IMR-90 (cell line): ENCODE data around the gene CADM2. TPM values are rescaled to one million over a fixed set of nuclear protein-coding genes. Genes with fewer than 3 reads are reported as not detected.

Experiments
- ATAC-seq: fragments of 200-7000 bp; cut with Tn5 transposase; 2 replicates; pipeline ENCODE4 v1.9.1; 2020; ENCODE audit warnings: low read depth, mild to moderate bottlenecking, moderate library complexity
- BruUV-seq: library from RNA; stranded (reverse); fragments of 400-500 nt; replicated peaks from 2 replicates; lab custom pipeline; 2021; lab: Mats Ljungman, UMichigan
- CTCF ChIA-PET: fragments of 300-600 bp; formaldehyde crosslinking; extraction: SDS; loops from one replicate; lab custom pipeline; 2021; ENCODE audit warnings: antibody characterized with exemption; lab: Yijun Ruan, JAX
- POLR2A ChIA-PET: fragments of 300-600 bp; sonication (Branson Sonifier 250); formaldehyde crosslinking; loops from one replicate; lab custom pipeline; 2022; ENCODE audit warnings: antibody characterized with exemption; ENCODE audit not compliant: unreplicated experiment; lab: Charles Lee
- DNase-seq: peaks from one replicate; pipeline ENCODE4 v3.0.0; 2013
- H2AFZ ChIP-seq: replicated peaks from 2 replicates; pipeline ENCODE3; 2013; ENCODE audit warnings: low read length, mild to moderate bottlenecking; ENCODE audit not compliant: poor library complexity
- H2AK5ac ChIP-seq: 2 replicates; pipeline ENCODE4 v1.6.1; 2013; ENCODE audit warnings: low read depth, low read length, inconsistent platforms
- H2AK9ac ChIP-seq: replicated peaks from 2 replicates; pipeline ENCODE3; 2013; ENCODE audit warnings: mild to moderate bottlenecking, low read depth, low read length, moderate library complexity; ENCODE audit not compliant: poor library complexity
- H2BK120ac ChIP-seq: 2 replicates; pipeline ENCODE4 v1.6.1; 2013; ENCODE audit warnings: low read depth, low read length, inconsistent platforms
- H2BK15ac ChIP-seq: 3 replicates; pipeline ENCODE4 v1.6.1; 2013; ENCODE audit warnings: low read depth, low read length, inconsistent platforms
- H2BK20ac ChIP-seq: 2 replicates; pipeline ENCODE4 v1.6.1; 2013; ENCODE audit warnings: low read depth, mild to moderate bottlenecking, inconsistent platforms, low read length, moderate library complexity
- H2BK5ac ChIP-seq: 2 replicates; pipeline ENCODE4 v1.6.1; 2013; ENCODE audit warnings: mild to moderate bottlenecking, low read depth, low read length, inconsistent platforms; ENCODE audit not compliant: poor library complexity, severe bottlenecking
- H3K14ac ChIP-seq: replicated peaks from 2 replicates; pipeline ENCODE4 v1.6.1; 2013; ENCODE audit warnings: low read depth, low read length, inconsistent platforms
- H3K18ac ChIP-seq: 2 replicates; pipeline ENCODE4 v1.6.1; 2013; ENCODE audit warnings: low read depth, low read length, control low read depth
- H3K23ac ChIP-seq: 2 replicates; pipeline ENCODE4 v1.6.1; 2013; ENCODE audit warnings: low read depth, low read length, inconsistent platforms
- H3K27ac ChIP-seq: 2 replicates; pipeline ENCODE4 v1.5.1; 2013; ENCODE audit warnings: mild to moderate bottlenecking, control low read depth, low read length; ENCODE audit not compliant: insufficient read depth
- H3K27me3 ChIP-seq: 2 replicates; pipeline ENCODE4 v1.6.1; 2013; ENCODE audit warnings: low read length; ENCODE audit not compliant: control insufficient read depth, insufficient read depth
- H3K36me3 ChIP-seq: 2 replicates; pipeline ENCODE4 v1.6.1; 2013; ENCODE audit warnings: low read length, mixed read lengths; ENCODE audit not compliant: control insufficient read depth, insufficient read depth
- H3K4ac ChIP-seq: 2 replicates; pipeline ENCODE4 v1.6.1; 2013; ENCODE audit warnings: low read depth, low read length, inconsistent platforms
- H3K4me1 ChIP-seq: 2 replicates; pipeline ENCODE4 v1.6.1; 2013; ENCODE audit warnings: low read length, mixed read lengths; ENCODE audit not compliant: control insufficient read depth, insufficient read depth
- H3K4me2 ChIP-seq: 2 replicates; pipeline ENCODE4 v1.6.1; 2013; ENCODE audit warnings: low read depth, mild to moderate bottlenecking, control low read depth, low read length, moderate library complexity
- H3K4me3 ChIP-seq: 2 replicates; pipeline ENCODE4 v1.5.1; 2013; ENCODE audit warnings: low read depth, mild to moderate bottlenecking, control low read depth, low read length, moderate library complexity; ENCODE audit not compliant: insufficient read depth
- H3K56ac ChIP-seq: 2 replicates; pipeline ENCODE4 v1.6.1; 2013; ENCODE audit warnings: low read length, inconsistent platforms; ENCODE audit not compliant: insufficient read depth; ENCODE audit errors: extremely low read depth
- H3K79me1 ChIP-seq, 2 experiments: 2 replicates each; pipeline ENCODE4 v1.6.1; 2013; ENCODE audit warnings: low read length in 2 of 2, inconsistent platforms in 1 of 2, low read depth in 1 of 2
- H3K9ac ChIP-seq: 2 replicates; pipeline ENCODE4 v1.6.1; 2013; ENCODE audit warnings: low read depth, low read length, control low read depth
- H3K9me1 ChIP-seq: 2 replicates; pipeline ENCODE4 v1.6.1; 2013; ENCODE audit warnings: low read length, inconsistent platforms; ENCODE audit not compliant: insufficient read depth
- H3K9me3 ChIP-seq: 2 replicates; pipeline ENCODE4 v1.6.1; 2013; ENCODE audit warnings: low read length; ENCODE audit not compliant: control insufficient read depth, insufficient read depth
- H4K20me1 ChIP-seq: 2 replicates; pipeline ENCODE4 v1.6.1; 2013; ENCODE audit warnings: low read length, inconsistent platforms; ENCODE audit not compliant: insufficient read depth
- H4K5ac ChIP-seq: 2 replicates; pipeline ENCODE4 v1.6.1; 2013; ENCODE audit warnings: mild to moderate bottlenecking, low read depth, low read length, control low read depth
- H4K8ac ChIP-seq, 2 experiments: 2 replicates each; pipeline ENCODE4 v1.6.1; 2013; ENCODE audit warnings: low read depth in 2 of 2, low read length in 2 of 2, control low read depth in 1 of 2, inconsistent platforms in 1 of 2
- H4K91ac ChIP-seq: 2 replicates; pipeline ENCODE4 v1.6.1; 2013; ENCODE audit warnings: low read depth, low read length, inconsistent platforms; ENCODE audit not compliant: insufficient read depth
- MAFK ChIP-seq: IDR thresholded peaks from 2 replicates; pipeline ENCODE4 v1.6.1; 2012; ENCODE audit warnings: low read depth, low read length, improper control_type of control experiment
- MAZ ChIP-seq: IDR thresholded peaks from 2 replicates; pipeline ENCODE4 v1.6.1; 2012; ENCODE audit warnings: low read depth, mild to moderate bottlenecking, low read length, improper control_type of control experiment, moderate library complexity, borderline replicate concordance
- RAD21 ChIP-seq: IDR thresholded peaks from 2 replicates; pipeline ENCODE4 v1.6.1; 2012; ENCODE audit warnings: low read length, improper control_type of control experiment
- RCOR1 ChIP-seq: IDR thresholded peaks from 2 replicates; pipeline ENCODE4 v1.6.1; 2012; ENCODE audit warnings: mild to moderate bottlenecking, low read length, improper control_type of control experiment; ENCODE audit not compliant: insufficient replicate concordance
- RFX5 ChIP-seq: IDR thresholded peaks from 2 replicates; pipeline ENCODE4 v1.8.0; 2012; ENCODE audit warnings: low read depth, mild to moderate bottlenecking, low read length, moderate library complexity
- dilution Hi-C: fragments of 300-500 bp; cut with HindIII; formaldehyde crosslinking; loops from one replicate; pipeline ENCODE4 v1.14.3; 2018; ENCODE audit warnings: low sequenced_read_pairs; ENCODE audit not compliant: unreplicated experiment
- in situ Hi-C: fragments of 300-500 bp; cut with MboI; formaldehyde crosslinking; loops from 3 replicates; pipeline ENCODE4 v1.14.3; 2019; ENCODE audit warnings: low sequenced_read_pairs, inconsistent platforms, mixed read lengths
- intact Hi-C: fragments of 100-400 bp; cut with micrococcal nuclease; formaldehyde crosslinking; loops from 2 replicates; pipeline ENCODE4 v1.10.0; 2022
- polyA plus RNA-seq, 3 experiments: library from polyadenylated mRNA; depleted of rRNA; stranded (reverse); fragments of >200 nt; gene quantifications; 2 replicates each; pipeline ENCODE4 v1.2.3, GENCODE V29; 2012; ENCODE audit warnings: low replicate concordance in 1 of 3
- total RNA-seq: library from RNA; depleted of rRNA; stranded (reverse); fragments of >200 nt; gene quantifications from 2 replicates; pipeline ENCODE4 v1.2.3, GENCODE V29; 2012

The CADM2 gene
- total and polyA plus RNA-seq, 2 of the 4 experiments (the other 2 are of a cell fraction): not detected

GRCh38 chr3:85862893-85863455 is 904.2 kb downstream of the CADM2 start:
- Histone ChIP-seq H3K56ac (no peak overlapping the region), H3K23ac (no peak overlapping the region), H3K4me3 (no peak overlapping the region), H2BK15ac (no peak overlapping the region), H4K8ac (no peak overlapping the region), H3K27me3 (no peaks in the 10 kb centered on the region), H3K9ac (no peak overlapping the region), H3K27ac (no peak overlapping the region), H3K79me1 (no peaks in the 10 kb centered on the region), H3K4me2 (no peak overlapping the region), H2AK9ac (no peak overlapping the region), H2BK20ac (no peak overlapping the region), H3K14ac (no peak overlapping the region), H4K91ac (no peak overlapping the region), H3K4ac (no peak overlapping the region), H3K9me3 (no peaks in the 10 kb centered on the region), H3K18ac (no peak overlapping the region), H2AFZ (no peak overlapping the region), H3K4me1 (no peaks in the 10 kb centered on the region), H4K20me1 (no peaks in the 10 kb centered on the region), H3K9me1 (no peaks in the 10 kb centered on the region), H2AK5ac (no peak overlapping the region), H2BK120ac (no peak overlapping the region), H3K36me3 (no peaks in the 10 kb centered on the region), H2BK5ac (no peak overlapping the region), H4K5ac (no peak overlapping the region)
- ATAC-seq (no peak), DNase-seq (no peak)
- BruUV-seq: no TSS peak
- dilution Hi-C loops (no loop called here), intact Hi-C loops (no loop called here), in situ Hi-C loops (no loop called here)
- ChIA-PET POLR2A (no interaction called here), CTCF (no interaction called here)
- no peak for TF ChIP-seq RAD21
- no peak for TF ChIP-seq MAZ
- no peak for TF ChIP-seq RFX5
- 0 out of 2 replicates have a peak, but pooled peaks have one; percentile 2 for TF ChIP-seq MAFK
- TF ChIP-seq RCOR1: no peak
